ENCODE data around the gene SALL2. TPM values are rescaled to one million over a fixed set of nuclear protein-coding genes. Genes with fewer than 3 reads are reported as not detected.

SALL2 gene
- total and polyA plus RNA-seq, 8 donors, result 1.8 to 11.9 (median 3.6) TPM

DNA sequence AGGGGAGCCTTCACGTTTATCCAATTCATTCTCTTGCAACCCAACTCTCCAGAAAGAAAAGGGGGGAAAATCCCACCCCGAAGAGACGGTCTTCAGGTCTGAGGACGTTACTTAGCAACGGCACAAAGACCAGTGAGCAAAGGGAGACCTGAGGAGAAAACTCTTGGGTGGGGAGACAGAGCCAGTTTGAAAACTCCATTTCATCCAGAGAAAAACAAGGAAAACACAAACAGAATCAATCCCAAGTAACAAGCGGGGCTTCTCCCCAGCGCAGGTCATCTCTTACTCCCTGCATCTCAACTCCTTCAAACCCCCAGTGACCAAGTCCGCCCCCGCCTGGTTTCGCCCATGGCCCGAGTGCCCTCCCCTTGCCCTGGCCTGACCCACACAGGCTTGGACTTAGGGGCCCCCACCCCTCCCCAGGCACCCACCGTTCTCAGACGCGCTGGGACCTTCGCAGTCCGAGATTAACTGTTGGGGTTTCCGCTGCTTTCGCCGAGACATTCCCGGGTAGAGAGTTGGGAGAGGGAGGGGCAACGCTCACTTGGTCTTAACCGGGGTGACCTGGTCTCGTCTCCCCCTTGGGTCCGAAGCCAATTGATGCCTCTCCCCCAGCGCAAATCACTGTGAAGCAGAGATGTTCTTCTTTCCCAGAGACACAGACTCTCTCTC lies 10.4 kb upstream of the SALL2 start:
- Histone ChIP-seq H3K4me3 (peak overlapping the region in 1 of 4 donors; percentile 36), H3K36me3 (no peaks in the 10 kb centered on the region), H3K9me3 (no peaks in the 10 kb centered on the region), H3K27me3 (peaks cover 0 to 3% (median 0%) of the 10 kb centered on the region in 4 donors), H3K4me1 (no peaks in the 10 kb centered on the region), H3K27ac (no peak overlapping the region)
- ATAC-seq, result peak in 3 of 4 donors; percentile 16 to 39 (median 34)
- intact Hi-C loops (cut with DNase I), result no loop called here
- DNase-seq, result no peak
- 7% methylated on average over 25 of the region's 25 CpGs for WGBS, 2 donors
- no peak for TF ChIP-seq CTCF (IDR thresholded peaks at IDR 0.05)
- no peak for FAIRE-seq

DNA sequence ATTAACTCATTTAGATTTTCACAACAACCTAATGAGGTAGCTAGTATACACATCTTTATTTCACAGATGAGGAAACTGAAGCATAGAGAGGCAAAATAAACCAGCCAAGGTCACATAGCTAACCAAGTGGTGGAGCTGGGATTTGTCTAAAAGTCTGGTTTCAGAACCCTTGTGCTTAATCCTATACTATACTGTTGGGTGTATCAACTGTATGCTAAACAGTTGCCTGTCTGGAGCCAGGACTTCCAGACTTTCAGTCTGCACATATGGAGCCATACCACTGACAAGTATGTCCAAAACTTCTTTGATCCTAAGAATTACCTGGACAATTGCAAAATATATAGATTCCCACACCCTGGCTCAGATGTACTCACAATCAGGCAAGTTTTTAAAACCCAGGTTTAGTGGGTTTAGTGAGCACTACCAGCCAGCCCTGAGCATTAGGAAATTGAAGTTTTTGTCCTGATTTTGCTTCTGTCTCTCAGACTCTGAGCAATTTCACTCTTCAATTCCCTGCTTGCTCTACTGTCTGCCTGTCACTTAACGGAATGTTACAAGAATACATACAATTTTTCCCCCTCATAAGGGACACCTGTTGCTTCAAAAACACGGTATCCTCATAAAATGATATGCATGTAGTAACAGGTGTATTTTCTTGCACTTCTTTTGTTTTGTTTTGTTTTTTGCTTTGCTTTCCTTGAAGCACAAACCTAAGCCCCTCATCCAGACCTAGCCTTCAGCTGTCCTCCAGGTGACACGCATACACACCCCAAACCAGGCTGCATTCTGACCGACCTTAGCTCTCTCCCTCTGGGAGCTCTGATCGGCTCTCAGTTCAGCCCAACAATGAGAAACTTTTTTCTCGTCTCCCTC lies 9.6 kb upstream of the SALL2 start:
- H3K4me3 ChIP-seq, result peak overlapping the region in 1 of 4 donors; percentile 36
- intact Hi-C loops (cut with DNase I), result no loop called here
- WGBS, 2 donors, result 32 to 36% methylated on average over 6 of the region's 6 CpGs
- no peaks in the 10 kb centered on the region for H3K36me3 ChIP-seq
- TF ChIP-seq CTCF (IDR thresholded peaks at IDR 0.05), result no peak
- no peaks in the 10 kb centered on the region for H3K9me3 ChIP-seq
- H3K27me3 ChIP-seq, result peaks cover 0 to 3% (median 0%) of the 10 kb centered on the region in 4 donors
- FAIRE-seq, result no peak
- H3K4me1 ChIP-seq, result no peaks in the 10 kb centered on the region
- peak in 3 of 4 donors; percentile 28 to 40 (median 40) for ATAC-seq
- no peak overlapping the region for H3K27ac ChIP-seq
- no peak for DNase-seq

DNA sequence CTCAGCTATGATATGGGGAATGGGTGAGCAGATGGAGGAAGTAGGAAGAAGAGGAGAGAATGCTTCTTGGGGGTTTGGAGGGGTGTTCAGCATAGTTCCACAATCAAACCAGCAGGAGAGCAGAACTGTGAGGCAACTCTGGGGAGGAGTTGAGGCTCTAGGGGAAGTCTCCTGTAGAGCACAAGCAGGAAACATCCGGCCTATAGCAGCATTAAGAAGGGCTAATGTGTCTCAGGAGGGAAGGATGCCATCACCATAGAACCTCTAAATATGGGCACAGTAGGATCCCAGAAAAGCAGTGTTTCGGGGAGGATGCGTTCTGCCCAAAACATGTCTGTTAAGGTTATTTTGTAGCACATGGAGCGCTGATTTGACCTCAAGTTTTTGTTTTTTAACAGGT lies 8.4 kb upstream of the SALL2 start:
- Histone ChIP-seq H3K36me3 (no peaks in the 10 kb centered on the region), H3K9me3 (no peaks in the 10 kb centered on the region), H3K4me3 (no peak overlapping the region), H3K4me1 (no peaks in the 10 kb centered on the region), H3K27me3 (no peaks in the 10 kb centered on the region), H3K27ac (no peak overlapping the region)
- intact Hi-C loops (cut with DNase I), result no loop called here
- FAIRE-seq, result no peak
- no peak for ATAC-seq
- no peak for DNase-seq
- no peak for TF ChIP-seq CTCF (IDR thresholded peaks at IDR 0.05)
- 83 to 84% methylated on average over 4 of the region's 4 CpGs for whole genome bisulfite sequencing, 2 donors

DNA sequence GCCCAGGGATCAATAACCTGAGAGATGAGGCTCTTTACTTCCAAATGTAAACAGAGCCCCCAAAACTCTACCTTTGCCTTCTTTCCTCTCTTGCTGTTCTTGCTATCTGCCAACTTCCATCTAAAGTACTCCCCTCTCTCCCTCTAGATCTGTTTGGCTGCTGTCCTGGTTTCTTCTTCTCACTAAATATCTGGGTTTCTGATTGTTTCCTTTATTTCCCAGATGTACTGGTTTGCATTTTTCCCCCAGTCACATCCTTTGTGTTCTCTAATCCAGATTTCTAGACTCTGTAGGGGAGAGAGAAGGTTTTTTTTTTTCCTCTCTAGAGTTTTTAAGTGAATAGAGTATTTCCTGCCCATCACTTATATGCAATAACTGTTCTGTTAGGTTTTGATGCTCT lies 7.1 kb upstream of the SALL2 start:
- H3K4me3 ChIP-seq, result no peak overlapping the region
- H3K27ac ChIP-seq, result no peak overlapping the region
- H3K27me3 ChIP-seq, result no peaks in the 10 kb centered on the region
- DNase-seq (no peak), ATAC-seq (no peak), FAIRE-seq (no peak)
- H3K36me3 ChIP-seq, result no peaks in the 10 kb centered on the region
- no peaks in the 10 kb centered on the region for H3K9me3 ChIP-seq
- no peak for TF ChIP-seq CTCF (IDR thresholded peaks at IDR 0.05)
- no peaks in the 10 kb centered on the region for H3K4me1 ChIP-seq
- intact Hi-C loops (cut with DNase I), result no loop called here

- Histone ChIP-seq H3K4me1 (no peaks in the 10 kb centered on the region), H3K36me3 (no peaks in the 10 kb centered on the region), H3K27me3 (no peaks in the 10 kb centered on the region), H3K9me3 (no peaks in the 10 kb centered on the region), H3K27ac (no peak overlapping the region), H3K4me3 (no peak overlapping the region)
- intact Hi-C loops (cut with DNase I), result no loop called here
- no peak for TF ChIP-seq CTCF (IDR thresholded peaks at IDR 0.05)
- no peak for DNase-seq
- WGBS, 2 donors, result 100% methylated on average over 1 of the region's 1 CpG
- FAIRE-seq, result no peak
- ATAC-seq, result no peak
Measured at GRCh38 chr14:21529515-21529914, 3.4 kb upstream of the SALL2 start.
